ENCODE data around the gene GABRP.

GABRP gene

GRCh38 chr5:170860415-170860814 lies 76.9 kb downstream of the GABRP start:
- in situ Hi-C loops (cut with MboI; ENCODE audit: low sequenced_read_pairs) = no loop called here

- in situ Hi-C loops (cut with MboI; ENCODE audit: low sequenced_read_pairs) = no loop called here
These were observed 77.5 kb downstream of the GABRP start for GRCh38 chr5:170860818-170861666.

DNA sequence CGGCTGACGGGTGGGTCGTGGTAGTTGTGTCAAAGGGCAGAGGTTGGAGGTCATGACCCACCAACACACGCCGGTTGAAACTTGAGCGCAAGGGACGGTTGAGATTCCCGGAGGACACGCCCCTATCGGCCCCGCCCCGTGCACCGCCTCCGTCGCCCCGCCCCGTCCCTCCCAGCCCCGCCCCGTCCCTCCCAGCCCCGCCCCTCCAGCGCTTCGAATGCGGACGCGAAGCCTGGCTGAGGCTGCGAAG lies 78.1 kb downstream of the GABRP start:
- in situ Hi-C loops (cut with MboI; ENCODE audit: low sequenced_read_pairs) = no loop called here

- in situ Hi-C loops (cut with MboI; ENCODE audit: low sequenced_read_pairs) = no loop called here
These were observed 78.6 kb downstream of the GABRP start, which contains the start of gene RANBP17 for GRCh38 chr5:170861917-170862766. Gene RANBP17 (plus strand): TSS chr5:170862018.

DNA sequence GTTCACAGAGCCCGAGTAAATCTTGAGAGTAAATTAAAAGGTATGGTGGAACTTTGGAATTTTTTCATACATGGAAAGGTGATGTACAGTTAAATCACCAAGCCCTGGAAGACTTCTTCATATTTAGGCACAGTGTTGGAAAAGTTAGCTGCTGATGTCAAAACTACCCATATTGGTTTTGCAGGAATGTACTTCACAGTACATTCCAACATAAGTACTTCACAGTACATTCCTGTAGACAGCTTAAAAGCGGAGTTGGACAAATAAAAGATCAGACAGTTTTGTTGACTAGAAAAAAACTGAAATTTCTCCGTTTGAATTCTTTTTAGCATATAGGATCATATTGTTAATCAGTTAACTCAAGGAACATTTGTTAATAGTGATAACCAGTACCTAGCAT lies 80.1 kb downstream of the GABRP start:
- in situ Hi-C loops (cut with MboI; ENCODE audit: low sequenced_read_pairs) = no loop called here

Measured in HL-60/S4 treated with retinoic acid at 250 ng/mL for 4 days and 3 days (cell line).